GM18519 (cell line): ENCODE data around the gene SLC16A3.
"Not testable (repeated sequence)": the region's sequence is repeated elsewhere in the genome, so short reads cannot be mapped to it uniquely, and the experiment has no call there.

Source experiments
- ATAC-seq: cut with Tn5 transposase; IDR thresholded peaks from one replicate; pipeline ENCODE4 v1.9.1; 2021; ENCODE audit warnings: mild to moderate bottlenecking, moderate library complexity; ENCODE audit not compliant: unreplicated experiment, low FRiP score

The SLC16A3 gene

GRCh38 chr17:82259972-82260961 lies 31.4 kb downstream of the SLC16A3 start:
- not testable (repeated sequence) for ATAC-seq

- ATAC-seq: no peak
Observed at GRCh38 chr17:82262344-82262743, 33.5 kb downstream of the SLC16A3 start.

GRCh38 chr17:82263641-82264040 lies 34.8 kb downstream of the SLC16A3 start:
- no peak for ATAC-seq

DNA sequence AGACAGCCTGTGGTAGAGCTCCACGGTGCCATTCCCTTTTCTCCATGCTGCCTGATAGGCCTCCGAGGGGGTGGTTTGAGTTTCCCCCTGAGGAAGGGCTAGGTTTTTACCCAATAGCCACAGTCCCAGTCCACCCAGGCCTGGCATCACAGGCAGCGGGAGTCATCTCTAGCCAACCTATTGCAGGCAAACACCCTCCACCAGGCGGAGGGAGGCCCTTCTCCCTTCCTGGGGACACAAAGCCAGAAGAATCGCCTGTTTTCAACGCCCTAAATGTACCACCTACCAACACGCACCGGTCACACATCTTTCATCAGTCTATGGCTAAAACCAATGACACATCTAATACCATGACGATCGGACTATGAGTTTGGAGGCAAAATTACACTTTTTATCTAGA lies 37.3 kb downstream of the SLC16A3 start:
- no peak for ATAC-seq

DNA sequence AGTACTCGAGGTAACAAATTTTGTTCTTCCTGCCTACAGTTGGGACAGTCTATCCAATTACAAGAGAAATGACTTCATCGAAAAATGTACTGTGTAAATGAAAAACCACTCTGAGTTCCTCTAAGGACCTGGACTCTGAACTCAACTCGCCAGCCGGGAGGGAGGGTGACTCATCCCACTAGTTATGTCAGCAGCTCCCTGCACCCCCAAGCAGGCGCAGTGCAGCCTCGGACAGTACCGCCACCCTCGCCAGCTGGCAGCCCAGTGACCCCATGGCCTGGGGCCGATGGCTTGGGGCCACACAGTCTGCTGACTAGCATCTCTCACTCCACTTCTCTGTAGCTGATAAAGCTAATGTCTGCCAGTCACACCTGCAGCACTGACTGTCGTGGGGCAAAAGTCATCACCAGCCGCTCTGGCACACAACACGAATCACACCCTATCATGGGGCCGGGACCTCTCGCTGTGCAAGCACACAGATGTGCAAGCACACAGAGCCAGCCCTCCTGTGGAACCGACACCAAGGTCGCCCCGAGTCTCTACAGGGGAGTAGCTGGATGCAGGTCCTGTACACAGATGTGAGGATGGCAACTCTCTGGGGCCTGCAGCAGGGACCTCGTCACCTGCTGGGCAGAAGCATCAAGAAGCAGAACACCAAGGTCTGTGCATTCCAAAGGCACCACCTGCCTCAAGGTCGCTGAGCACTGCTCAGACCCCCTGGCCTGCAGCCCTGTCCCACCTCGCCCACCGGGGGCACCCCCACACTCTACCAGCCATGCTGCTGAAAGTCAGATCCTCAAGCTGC lies 38.9 kb downstream of the SLC16A3 start:
- ATAC-seq: no peak

DNA sequence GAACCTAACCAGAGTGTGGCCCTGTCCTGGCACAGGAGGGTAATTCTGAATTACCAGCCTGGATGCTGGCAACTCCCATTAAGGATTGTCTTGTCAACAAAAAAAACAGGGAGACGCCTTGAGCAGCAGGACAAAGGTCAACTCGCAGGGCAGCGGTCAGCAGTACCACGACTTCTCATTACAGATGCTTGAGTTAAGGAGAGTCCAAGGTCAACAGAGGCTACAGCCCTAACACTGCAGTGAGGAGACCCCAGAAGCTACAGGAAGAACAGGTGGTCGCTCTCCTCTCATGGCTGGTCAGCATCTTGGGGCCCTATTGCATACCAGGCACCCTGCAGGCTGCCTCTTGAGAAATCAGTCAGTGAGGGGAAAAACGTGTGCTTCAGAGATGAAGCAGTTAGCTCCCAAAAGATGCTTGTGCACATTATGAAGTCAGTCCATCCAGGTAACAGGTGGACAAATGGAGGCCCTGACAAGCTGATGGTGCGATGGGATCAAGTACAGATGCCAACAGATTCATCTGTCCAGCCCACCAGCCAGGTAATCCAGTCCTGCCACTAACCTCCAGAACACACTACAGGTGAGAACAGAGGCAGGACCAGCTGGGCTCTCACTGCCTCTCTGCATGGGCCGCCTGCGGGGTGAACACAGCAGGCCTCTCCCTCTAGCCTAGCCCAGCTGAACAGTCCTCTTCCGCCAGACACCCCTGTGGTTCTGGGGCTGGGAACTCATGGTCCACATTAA lies 40.5 kb downstream of the SLC16A3 start:
- no peak for ATAC-seq

- no peak for ATAC-seq
Observed at GRCh38 chr17:82269882-82270500, 41.1 kb downstream of the SLC16A3 start.

GRCh38 chr17:82270651-82271050 lies 41.8 kb downstream of the SLC16A3 start:
- no peak for ATAC-seq

DNA sequence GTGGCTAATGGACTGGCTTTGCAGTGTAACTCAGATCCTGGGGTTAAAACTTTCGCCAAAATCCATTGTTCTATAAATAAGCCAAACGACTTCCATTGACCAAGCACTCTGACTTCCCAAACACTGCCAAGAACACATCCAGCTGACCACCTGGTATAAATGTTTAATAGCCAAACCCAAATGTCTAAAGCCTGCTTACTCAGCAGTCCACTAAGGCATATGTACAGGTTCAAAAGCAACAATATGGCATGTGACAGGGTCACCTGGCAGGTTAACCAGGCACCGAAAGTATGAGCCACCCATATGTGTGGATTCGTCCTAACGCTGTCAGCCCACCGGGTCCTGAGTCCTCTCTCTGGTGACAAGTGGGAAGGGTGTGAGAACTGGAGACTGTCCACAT lies 42.6 kb downstream of the SLC16A3 start:
- no peak for ATAC-seq

DNA sequence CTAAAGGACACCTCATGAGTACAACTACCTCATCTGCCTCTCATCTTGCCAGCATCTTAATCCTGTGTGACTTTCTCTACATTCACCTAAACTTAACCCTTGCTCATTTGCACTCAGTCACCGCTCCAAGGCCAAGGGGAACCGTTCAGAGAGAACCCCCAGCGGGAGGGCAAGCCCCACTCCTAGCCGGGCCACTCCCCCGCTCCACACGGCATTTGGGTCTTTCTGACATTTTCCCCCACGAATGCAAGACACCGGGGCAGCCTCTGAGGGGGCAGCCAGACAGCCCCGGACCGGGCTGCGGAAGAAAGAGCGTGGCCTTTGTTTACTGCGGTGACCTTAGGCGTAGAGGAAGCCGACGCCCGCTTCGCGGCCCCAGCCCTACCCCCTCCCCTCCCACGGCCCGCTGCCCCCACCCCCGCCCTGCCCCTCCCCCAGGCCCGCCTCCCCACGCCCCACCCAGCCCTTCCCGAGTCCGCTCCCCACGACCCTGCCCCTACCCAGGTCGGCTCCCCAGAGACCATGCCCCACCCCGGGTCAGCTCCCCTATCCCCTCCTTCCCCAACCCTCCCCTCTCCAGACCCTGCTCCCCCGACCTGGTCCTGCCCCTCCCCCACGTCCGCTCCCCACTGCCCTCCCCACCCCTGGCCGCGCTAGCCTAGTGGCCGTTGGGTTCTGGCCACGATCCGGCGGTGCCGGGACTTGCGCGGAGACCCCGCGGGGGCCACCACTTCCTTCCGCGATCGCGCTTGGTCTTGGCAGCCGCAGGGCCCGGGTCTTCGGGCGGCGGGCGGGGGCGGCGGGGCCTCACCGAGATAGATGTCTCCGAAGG lies 43.9 kb downstream of the SLC16A3 start:
- no peak for ATAC-seq

- ATAC-seq: no peak
Observed at GRCh38 chr17:82273327-82274133, 44.7 kb downstream of the SLC16A3 start, which contains the start of gene CSNK1D. Gene CSNK1D, minus strand, starts transcription at chr17:82273700. Its CDS starts 319 bp downstream, at chr17:82273381.

GRCh38 chr17:82274134-82275020 lies 45.5 kb downstream of the SLC16A3 start:
- ATAC-seq: no peak

- ATAC-seq: no peak
Observed at GRCh38 chr17:82275326-82275725, 46.5 kb downstream of the SLC16A3 start.

- ATAC-seq: no peak
Observed at GRCh38 chr17:82276938-82277337, 48.1 kb downstream of the SLC16A3 start.

DNA sequence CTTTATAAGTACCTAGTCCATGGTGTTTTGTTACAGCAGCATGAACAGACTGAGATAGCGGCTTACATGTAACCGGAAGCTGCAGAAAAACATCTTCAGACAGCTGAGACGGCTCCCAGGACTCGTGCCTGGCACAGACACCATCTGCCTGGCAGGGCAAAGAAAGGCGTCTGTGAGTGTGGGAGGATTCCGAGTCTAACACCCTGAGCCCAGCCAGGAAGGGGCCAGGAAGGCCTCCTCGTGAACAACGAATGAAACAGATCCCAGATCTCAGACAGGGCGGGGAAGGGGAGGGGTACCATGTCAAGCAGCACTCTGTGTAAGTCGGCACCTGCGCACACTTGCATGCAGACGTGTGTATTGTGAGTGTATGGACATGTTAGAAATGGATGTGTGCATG lies 49.0 kb downstream of the SLC16A3 start:
- ATAC-seq: no peak

DNA sequence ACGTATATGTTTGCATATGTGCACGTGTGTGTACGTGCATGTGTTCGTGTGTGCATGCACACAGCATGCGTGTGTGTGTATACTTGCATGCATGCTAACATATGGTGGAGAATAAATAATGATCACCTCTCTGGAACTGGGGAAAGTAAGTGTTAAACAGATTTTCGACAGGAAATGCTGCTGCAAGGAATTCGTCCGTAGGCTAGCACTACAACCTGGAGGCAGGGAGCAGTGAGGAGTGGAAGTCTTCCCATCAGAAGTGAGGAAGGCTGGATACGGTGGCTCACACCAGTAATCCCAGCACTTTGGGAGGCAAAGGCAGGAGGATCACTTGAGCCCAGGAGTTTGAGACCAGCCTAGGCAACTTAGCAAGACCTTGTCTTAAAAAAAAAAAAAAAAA lies 49.5 kb downstream of the SLC16A3 start:
- ATAC-seq: no peak

DNA sequence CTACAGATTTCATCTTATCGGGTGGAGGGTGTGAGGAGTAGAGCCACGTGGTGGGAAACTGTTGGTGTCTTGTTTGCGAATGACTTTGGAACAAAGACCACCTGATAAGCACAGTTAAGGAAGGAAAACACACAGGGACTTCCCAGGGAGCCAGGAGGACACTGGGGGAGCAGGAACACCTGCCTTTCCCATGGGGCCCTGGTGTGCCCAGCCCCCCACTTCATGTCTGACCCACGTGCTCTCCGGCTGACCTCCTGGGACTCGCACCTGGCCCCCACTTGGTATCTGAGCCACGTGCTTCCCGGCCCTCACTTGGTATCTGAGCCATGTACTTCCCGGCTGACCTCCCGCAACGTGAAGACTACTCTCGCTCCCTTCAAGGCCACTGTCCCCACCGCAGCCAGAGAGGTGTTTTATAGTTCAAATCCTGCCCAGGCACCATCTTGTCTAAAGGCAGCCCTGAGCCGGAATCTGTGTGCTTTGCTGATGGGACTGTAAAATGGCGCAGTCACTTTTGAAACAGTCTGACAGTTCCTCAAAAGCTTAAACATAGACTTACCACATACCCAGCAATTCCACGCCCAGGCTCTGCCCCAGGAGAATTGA lies 50.0 kb downstream of the SLC16A3 start:
- no peak for ATAC-seq
